GM21723 (cell line): Measurements from ENCODE around the gene SS18L1.
"Not testable (repeated sequence)": the region's sequence is repeated elsewhere in the genome, so short reads cannot be mapped to it uniquely, and the experiment has no call there.

Source experiments
- ATAC-seq: cut with Tn5 transposase; IDR thresholded peaks from one replicate; pipeline ENCODE4 v1.9.1; 2021; ENCODE audit warnings: mild to moderate bottlenecking, moderate library complexity; ENCODE audit not compliant: unreplicated experiment

Gene SS18L1, protein sequence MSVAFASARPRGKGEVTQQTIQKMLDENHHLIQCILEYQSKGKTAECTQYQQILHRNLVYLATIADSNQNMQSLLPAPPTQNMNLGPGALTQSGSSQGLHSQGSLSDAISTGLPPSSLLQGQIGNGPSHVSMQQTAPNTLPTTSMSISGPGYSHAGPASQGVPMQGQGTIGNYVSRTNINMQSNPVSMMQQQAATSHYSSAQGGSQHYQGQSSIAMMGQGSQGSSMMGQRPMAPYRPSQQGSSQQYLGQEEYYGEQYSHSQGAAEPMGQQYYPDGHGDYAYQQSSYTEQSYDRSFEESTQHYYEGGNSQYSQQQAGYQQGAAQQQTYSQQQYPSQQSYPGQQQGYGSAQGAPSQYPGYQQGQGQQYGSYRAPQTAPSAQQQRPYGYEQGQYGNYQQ

GRCh38 chr20:62143081-62143956 is at the start of gene SS18L1, which contains the start of gene PSMA7:
TSS of gene SS18L1 (plus strand) at chr20:62143769. CDS start at chr20:62143821, 52 bp downstream.
TSS of gene PSMA7 (minus strand) at chr20:62143394. CDS start at chr20:62143303, 91 bp downstream.
- peak; percentile 71 for ATAC-seq

- ATAC-seq = no peak
Observed at GRCh38 chr20:62096421-62097380, 46.9 kb upstream of the SS18L1 start.

GRCh38 chr20:62097881-62098407 is 45.6 kb upstream of the SS18L1 start:
- no peak for ATAC-seq

GRCh38 chr20:62101078-62101477 is 42.5 kb upstream of the SS18L1 start:
- ATAC-seq = no peak

DNA sequence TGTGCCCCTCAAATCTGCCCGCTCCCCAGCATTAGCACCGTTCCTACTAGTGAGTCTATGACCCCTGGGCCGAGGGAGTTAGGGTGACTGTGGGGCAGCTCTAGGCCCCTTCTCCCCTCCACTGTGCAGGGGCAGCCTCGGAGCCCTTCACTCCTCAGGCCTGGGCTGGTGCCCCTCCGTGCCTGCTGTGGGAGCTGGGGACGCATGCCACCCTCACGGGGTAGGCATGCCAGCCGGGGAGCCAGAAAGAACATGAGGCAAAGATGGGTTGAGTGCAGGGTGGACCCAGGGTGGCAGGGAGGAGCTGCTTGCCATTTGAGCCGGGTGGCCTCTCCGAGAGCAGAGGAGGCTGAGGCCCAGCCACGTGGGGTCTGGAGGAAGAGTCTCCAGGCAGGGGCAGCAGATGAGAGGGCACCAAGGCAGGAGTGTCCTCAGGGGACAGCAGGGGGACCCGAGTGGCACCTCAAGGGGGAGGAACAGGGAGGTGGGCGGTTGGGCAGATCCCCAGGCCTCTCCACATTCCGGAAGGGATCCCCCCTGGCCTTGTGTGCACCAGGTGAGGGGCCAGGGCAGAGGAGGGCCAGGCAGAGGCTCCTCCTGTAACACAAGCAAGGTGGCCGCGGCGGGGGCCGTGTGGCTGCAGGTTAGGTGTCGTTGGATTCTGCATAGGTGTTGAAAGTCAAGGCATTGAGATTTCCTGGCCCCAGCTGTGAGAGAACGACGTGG is 39.9 kb upstream of the SS18L1 start:
- no peak for ATAC-seq

GRCh38 chr20:62104234-62104789 is 39.3 kb upstream of the SS18L1 start:
- ATAC-seq = no peak

DNA sequence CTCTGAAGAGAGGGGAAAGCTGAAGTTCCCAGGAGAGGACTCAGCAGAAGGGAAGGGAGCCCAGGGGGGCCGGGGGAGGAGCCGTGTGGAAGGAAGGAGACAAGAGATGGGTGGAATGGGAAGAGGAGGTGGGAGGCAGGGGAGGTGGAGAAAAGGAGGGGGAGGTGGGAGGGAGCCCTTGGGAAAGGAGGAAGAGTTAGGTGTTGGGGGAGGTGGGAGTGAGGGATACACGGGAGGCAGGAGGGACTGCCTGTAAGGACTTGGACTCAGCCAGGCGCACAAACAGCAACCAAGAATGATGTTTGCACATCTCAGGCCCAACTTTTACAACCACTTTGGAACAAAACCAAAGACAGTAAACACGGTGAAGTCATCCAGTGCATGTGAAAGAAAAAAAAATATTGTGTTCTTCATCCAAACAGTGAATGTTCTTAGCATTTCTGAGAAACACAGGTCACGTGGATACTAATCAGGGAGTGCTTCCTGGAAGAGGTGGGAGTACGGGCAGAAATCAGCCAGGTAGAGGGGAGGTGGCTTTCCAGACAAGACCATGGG is 38.7 kb upstream of the SS18L1 start:
- no peak for ATAC-seq

DNA sequence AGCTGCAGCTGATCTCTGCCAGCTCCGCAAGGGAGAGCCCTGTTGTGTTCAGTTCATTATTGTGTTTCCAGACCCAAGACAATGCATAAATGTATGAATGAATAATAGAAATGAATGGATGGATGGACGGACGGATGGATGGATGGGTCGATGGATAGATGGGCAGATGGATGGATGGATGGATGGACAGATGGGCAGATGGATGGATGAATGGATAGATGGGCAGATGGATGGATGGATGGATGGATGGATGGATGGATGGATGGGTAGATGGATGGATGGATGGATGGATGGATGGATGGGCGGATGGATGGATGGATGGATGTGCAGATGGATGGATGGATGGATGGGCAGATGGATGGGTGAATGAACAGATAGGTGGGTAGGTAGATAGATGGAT is 38.0 kb upstream of the SS18L1 start:
- no peak for ATAC-seq

GRCh38 chr20:62111148-62111547 is 32.4 kb upstream of the SS18L1 start:
- no peak for ATAC-seq

DNA sequence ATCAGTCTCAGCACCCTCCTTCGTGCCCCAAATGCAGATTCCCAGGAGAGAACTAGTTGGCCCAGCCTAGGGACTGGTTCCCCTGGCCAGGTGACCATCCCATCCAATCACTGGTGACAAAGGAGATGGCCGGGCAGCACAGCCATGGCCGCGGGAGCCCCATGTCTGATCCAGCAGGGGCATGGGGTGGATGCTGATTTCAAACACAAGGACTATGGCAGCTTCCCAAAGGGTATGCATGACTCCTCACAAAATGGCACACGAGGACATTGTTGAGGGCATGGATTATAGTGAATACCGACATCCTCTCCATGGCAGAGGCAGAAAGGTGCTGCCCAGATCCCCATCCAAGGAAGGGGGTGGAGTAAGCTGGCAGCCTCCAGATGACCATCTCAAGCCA is 31.2 kb upstream of the SS18L1 start:
- ATAC-seq = no peak

DNA sequence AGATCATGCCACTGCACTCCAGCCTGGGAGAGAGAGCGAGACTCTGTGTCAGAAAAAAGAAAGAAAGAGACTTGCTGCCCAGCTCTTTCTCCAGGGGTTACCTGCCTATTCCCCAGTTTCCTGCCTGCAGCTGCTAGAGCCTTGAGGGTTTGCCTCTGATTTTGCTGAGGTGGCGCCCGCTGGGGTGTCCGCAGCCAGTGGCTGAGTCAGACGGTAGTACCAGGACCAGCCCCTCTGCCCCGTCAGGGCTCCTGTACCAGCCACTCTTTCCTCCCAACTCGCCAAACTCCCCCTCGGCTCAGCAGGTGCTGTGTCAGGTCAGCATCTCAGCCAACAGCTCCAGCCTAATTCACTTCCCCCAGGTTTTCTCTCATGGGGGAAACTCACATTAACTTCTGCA is 28.7 kb upstream of the SS18L1 start:
- no peak for ATAC-seq

GRCh38 chr20:62115800-62116407 is 27.7 kb upstream of the SS18L1 start:
- not testable (repeated sequence) for ATAC-seq

GRCh38 chr20:62116558-62117361 is 26.8 kb upstream of the SS18L1 start:
- no peak for ATAC-seq

DNA sequence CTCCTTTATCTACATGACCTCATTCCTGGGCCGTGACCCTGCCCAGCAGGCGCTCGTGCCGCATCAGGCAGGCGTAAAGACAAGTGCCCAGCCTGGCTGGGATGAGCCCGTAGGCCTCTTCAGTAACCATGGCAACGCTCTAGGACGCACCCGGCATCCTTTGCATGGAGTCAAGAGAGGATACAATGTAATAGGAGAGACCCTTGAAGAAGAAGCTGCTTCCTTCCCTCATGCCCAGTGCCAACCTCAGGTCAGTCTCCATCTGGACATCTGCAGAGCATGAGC is 26.3 kb upstream of the SS18L1 start:
- no peak for ATAC-seq

- no peak for ATAC-seq
Observed at GRCh38 chr20:62117658-62118057, 25.9 kb upstream of the SS18L1 start.

DNA sequence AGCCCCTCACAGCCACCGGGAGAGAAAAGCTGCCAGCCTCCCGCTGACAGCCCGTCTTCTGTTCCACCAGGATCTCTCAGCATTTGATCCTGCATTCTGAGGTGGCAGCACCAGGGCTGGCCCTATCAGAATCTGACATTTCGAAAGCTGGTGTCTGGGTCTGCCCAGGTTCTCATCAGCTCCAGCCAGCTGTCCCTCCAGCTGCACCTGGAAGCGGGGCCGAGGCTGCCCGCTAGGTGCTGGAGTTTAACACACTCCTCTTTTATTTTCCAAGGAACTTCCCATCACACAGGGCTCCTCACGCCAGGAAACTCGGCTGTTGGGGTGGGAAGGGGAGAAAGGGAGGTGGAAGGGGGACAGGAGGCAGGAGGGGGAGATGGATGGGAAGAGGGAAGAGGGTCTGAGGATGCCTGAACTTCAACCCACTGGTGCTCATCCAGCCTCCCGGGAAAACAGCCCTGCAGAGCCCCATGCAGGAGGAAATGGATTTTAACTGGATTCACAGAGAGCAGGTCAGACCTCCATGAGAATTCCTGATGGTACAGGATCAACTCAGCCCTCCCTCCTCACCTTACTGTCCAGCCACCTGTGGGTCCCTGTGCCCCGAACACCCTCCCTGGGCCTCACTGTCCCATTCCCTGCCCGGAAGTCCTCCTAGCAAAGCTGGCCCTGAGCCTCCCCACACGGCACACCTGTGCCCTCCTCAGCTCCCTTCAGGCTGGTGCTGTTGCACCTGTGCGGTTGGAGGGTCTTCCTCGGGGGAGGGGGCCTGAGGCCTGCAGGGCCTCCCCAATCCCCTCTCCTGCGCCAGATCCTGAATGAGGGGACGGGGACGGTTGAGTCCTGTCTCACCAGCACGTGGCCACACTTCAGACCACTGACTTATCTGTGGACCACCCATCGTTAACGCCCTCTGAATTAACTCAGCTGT is 25.2 kb upstream of the SS18L1 start:
- ATAC-seq = no peak

DNA sequence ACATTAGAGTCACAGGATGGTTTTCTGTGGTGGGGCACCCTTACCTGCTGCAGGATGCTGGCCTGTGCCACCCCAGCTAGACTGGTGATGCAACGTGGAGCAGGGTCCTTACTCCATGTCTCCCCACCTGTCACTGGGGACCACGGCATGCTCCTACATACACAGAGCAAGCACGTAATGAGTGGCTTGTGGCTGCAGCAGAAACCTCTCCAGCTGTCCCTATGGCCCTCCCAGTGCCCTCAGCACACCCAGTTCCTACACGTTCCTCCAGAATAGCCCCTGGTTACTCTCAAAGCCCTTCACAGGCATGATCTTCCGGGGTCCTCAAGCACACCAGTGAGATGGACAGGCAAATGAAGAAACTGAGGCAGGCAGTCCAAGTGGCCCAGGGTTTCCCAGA is 24.5 kb upstream of the SS18L1 start:
- ATAC-seq = no peak
